Heart left ventricle (tissue), 13 donors: ENCODE measurements around the gene NXPE2.

Experiments
- POLR2A ChIP-seq, 2 donors: fragments of 450-650 bp; IDR thresholded peaks; one replicate each; pipeline ENCODE4 v1.6.1; 2017; ENCODE audit warnings: antibody characterized with exemption in 2 of 2, mild to moderate bottlenecking in 2 of 2, moderate library complexity in 2 of 2
- TF ChIP-seq, protein P1 (sequence below), 12 donors: fragments of 200-600 bp; sonication (generic) in 4 of 12; IDR thresholded peaks; one replicate each; pipeline versions ENCODE4 v1.5.0 to v1.8.0; 2018 to 2022; ENCODE audit warnings: antibody characterized with exemption in 12 of 12, mild to moderate bottlenecking in 5 of 12
- donor health status: ischemic (EF 13 %, LVEDD 7.1; RV severe dilation, severe dysfunction).
- donor health status: DM: no; HTN: yes; CAD: no.
- donor health status: DM: no; HTN: no; CAD: no.
- donor health status: ischemic (EF 25% LVEDD 6.9; RV normal size, moderate dysfunction).
- donor health status: ischemic (EF 25% LVEDD 5.7; RV mildly dilated, moderate dysfunction).
- donor health status: ischemic (EF 35%, LVEDD 5.7; RV mildly dilated, moderate dysfunction).
- donor health status: nonischemic (EF 11% LVEDD 7.7; RV severe dilation, severe dysfunction).
- donor health status: DM: yes; HTN: yes; CAD: no.
- donor health status: PGD.
- donor health status: ischemic (EF 29% LVEDD 5.4; RV normal size, mild dysfunction).
- donor health status: nonischemic (EF 23%, LVEDD 6.1; RV moderate dilation, normal function).

DNA sequence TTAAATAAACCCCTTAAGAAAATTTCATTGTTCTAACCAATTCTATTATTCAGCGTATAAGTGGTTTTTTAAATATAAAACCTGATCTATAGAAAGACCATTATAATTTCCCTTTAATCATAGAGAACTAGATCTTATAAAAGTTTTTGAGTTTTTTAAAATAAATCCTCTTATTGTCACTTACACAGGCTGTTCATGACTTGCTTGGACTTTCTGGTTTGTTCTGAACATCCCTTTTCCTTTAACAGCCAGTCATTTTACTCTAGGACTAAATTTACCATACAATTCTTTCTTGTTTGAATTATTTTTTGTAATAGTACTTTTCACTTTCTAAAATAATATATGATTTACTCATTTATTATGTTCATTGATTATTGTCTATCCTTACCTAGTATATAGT is 4.7 kb downstream of the NXPE2 start:
- TF ChIP-seq, protein P1, sequence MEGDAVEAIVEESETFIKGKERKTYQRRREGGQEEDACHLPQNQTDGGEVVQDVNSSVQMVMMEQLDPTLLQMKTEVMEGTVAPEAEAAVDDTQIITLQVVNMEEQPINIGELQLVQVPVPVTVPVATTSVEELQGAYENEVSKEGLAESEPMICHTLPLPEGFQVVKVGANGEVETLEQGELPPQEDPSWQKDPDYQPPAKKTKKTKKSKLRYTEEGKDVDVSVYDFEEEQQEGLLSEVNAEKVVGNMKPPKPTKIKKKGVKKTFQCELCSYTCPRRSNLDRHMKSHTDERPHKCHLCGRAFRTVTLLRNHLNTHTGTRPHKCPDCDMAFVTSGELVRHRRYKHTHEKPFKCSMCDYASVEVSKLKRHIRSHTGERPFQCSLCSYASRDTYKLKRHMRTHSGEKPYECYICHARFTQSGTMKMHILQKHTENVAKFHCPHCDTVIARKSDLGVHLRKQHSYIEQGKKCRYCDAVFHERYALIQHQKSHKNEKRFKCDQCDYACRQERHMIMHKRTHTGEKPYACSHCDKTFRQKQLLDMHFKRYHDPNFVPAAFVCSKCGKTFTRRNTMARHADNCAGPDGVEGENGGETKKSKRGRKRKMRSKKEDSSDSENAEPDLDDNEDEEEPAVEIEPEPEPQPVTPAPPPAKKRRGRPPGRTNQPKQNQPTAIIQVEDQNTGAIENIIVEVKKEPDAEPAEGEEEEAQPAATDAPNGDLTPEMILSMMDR (IDR thresholded peaks at IDR 0.05): no peak
- TF ChIP-seq POLR2A (IDR thresholded peaks at IDR 0.05): no peak
